ENCODE data around the gene AMN.
"Not testable (repeated sequence)": the region's sequence is repeated elsewhere in the genome, so short reads cannot be mapped to it uniquely, and the experiment has no call there.

Gene AMN

DNA sequence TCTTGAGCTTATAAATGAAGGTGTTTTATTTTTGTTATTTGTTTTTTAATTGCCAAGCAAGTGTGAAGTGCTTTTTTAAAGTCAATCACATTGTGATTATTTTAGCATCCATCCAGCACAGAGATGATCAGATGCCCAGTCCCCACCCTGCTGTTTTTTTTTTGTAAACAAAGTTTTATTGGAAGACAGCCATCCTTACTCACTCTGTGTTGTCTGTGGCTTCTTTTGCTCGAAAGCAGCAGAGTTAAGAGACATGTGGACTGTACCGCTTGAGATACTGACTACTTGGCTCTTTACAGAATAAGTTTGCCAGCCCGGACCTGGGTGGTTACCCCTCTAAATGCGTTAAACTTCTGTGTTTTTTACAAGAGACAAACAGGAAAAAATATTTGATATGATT lies 30.9 kb upstream of the AMN start:
- TF ChIP-seq, protein P1, sequence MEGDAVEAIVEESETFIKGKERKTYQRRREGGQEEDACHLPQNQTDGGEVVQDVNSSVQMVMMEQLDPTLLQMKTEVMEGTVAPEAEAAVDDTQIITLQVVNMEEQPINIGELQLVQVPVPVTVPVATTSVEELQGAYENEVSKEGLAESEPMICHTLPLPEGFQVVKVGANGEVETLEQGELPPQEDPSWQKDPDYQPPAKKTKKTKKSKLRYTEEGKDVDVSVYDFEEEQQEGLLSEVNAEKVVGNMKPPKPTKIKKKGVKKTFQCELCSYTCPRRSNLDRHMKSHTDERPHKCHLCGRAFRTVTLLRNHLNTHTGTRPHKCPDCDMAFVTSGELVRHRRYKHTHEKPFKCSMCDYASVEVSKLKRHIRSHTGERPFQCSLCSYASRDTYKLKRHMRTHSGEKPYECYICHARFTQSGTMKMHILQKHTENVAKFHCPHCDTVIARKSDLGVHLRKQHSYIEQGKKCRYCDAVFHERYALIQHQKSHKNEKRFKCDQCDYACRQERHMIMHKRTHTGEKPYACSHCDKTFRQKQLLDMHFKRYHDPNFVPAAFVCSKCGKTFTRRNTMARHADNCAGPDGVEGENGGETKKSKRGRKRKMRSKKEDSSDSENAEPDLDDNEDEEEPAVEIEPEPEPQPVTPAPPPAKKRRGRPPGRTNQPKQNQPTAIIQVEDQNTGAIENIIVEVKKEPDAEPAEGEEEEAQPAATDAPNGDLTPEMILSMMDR (IDR thresholded peaks at IDR 0.05; ENCODE audit: borderline replicate concordance, insufficient read depth, low read depth, low read length), result no peak
- no peak overlapping the region for H3K4me3 ChIP-seq (ENCODE audit: low read depth, low read length)

DNA sequence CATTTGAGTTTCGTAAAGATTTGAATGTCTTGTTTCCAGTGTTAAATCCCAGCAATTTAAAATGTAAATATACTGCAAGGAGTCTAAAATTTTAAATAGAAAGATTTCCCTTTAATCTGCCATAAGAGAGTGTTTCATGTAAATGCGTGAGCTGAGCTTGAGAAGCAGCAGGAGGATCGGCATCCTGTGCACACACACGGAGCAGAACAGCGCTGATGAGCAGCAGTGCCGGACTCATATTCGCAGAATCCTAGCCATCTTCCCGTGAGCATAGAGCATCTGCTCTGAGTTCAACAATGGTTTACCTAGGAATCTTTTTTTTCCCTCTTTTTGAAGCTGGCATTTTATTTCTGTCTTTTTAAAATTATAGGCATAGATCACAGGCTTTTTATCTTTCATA lies 29.8 kb upstream of the AMN start:
- no peak overlapping the region for H3K4me3 ChIP-seq (ENCODE audit: low read depth, low read length)
- TF ChIP-seq, protein P1 (IDR thresholded peaks at IDR 0.05; ENCODE audit: borderline replicate concordance, insufficient read depth, low read depth, low read length), result no peak

DNA sequence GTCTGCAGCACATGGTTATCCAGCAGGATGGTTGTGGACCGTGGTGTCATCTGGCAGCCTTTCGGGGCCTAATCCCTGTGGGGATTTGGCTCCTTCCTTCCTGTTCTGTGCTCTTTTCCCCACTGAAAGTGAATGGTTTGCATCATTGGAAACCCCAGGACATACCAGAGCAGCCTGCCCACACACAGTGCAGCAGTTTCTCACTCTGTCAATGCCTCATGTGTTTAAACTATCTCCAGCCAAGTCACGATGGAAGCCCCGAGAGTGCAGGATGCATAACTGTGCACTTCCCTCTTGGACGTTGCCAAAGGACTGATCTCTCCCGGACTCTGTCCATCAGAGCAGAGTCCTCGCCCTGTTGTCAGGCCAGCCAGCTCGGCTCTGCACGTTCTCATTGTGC lies 29.0 kb upstream of the AMN start:
- no peak overlapping the region for H3K4me3 ChIP-seq (ENCODE audit: low read depth, low read length)
- TF ChIP-seq, protein P1 (IDR thresholded peaks at IDR 0.05; ENCODE audit: borderline replicate concordance, insufficient read depth, low read depth, low read length), result no peak

DNA sequence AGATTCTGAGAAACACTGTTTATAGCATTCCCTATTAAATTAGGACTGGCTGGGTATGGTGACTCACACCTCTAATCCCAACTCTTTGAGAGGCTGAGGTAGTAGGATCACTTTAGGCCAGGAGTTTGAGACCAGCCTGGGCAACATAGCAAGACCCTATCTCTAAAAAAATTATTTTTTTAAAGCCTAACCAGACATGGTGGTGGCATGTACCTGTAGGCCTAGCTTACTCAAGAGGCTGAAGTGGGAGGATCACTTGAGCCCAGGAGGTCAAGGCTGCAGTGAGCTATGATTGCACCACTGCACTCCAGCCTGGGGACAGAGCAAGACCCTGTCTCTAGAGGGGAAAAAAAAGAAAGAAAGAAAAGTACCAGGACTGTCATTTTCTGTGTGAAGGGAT lies 25.7 kb upstream of the AMN start:
- not testable (repeated sequence) for H3K4me3 ChIP-seq (ENCODE audit: low read depth, low read length)

DNA sequence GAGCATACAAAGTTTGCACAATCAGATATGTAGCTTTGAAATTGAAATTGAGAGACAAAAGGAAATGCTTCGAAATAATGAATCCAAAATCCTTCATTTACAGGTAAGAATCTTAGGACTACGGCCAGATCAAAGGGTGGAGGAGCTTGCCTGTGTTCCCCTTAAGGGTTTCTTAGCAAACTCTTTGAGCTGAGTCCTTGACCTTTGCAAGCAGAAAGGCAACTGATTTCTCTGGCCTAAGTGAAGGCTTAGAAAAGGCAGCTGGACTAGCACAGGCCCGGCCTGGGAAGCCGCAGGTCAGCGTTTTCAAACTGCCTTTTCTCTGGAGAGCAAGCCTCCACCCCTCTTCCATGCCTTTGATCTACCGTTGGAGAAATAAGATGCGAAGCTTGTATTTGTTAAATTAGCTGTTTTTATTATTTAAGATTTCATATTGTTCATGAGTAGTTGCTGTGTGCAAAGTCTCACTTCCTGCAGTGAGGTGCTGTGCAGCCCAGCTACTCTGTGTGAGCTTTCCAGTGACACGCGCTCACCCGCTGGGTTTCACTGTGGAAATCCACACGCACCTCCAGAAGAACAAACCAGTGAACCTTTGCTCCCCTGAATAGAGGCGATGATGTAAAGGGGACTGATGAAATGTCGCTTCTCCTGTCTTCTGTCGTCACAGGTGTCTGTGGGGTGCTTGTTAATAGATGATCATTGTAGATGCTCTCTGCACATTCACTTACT lies 25.0 kb upstream of the AMN start:
- no peak overlapping the region for H3K4me3 ChIP-seq (ENCODE audit: low read depth, low read length)

DNA sequence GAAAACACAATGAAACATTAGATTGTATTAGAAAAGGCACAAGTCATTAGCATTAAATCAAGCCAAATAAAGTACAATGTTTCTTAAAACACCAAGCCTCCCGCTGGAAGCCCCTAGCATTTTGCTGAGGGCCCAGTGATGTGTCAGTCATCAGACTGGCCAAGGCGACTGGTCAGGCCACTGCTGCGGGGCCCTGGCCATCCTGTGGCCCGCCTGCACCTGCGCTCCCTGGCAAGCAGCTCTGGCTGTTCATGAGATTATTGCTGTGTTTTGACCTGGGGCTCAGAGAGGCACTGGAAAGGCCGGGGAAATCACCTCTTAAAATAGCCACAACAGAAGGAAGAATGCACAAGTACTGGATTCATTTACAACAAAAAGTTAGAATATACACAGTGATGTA lies 24.2 kb upstream of the AMN start:
- TF ChIP-seq, protein P1 (IDR thresholded peaks at IDR 0.05; ENCODE audit: borderline replicate concordance, insufficient read depth, low read depth, low read length), result no peak
- no peak overlapping the region for H3K4me3 ChIP-seq (ENCODE audit: low read depth, low read length)

More for the DNA sequence above, 25.0 kb upstream of the AMN start:
- TF ChIP-seq, protein P1 (IDR thresholded peaks at IDR 0.05; ENCODE audit: borderline replicate concordance, insufficient read depth, low read depth, low read length), result no peak

DNA sequence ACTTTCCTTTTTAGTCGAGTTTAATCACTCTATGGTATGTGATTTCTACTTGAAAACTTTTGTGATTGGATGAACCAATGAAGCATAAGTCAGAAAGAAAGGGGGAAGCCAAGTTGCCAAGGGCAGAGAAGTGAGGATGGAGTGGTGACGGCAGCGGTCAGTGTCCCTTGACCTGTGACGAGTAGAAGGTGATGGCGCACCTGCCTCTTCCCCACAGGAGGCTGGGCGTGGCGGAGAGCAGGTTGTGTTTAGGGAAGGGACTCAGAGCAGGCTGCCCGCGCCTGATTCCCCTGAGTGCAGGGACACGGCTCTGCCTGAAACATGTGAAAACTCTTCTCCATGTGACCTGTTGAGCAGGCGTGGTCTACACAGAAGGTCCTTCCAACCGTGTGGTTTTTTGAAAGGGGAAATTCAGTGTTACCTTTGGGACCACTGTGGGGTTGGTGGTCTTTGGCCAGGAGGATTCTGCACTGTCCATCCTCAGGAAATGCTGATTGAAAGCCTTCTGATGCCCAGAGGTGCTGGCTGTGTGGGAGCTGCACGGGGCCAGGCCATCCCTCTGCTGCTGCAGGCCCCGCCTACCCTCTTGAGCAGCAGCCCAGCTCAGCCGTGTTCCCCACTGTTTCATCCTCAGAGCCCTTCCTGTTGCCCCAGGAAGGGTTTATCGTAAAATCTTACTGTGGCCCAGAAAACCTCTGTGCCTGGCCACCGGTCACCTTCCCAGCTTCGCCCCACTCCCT lies 23.5 kb upstream of the AMN start:
- H3K4me3 ChIP-seq (ENCODE audit: low read depth, low read length), result no peak overlapping the region
- TF ChIP-seq, protein P1 (IDR thresholded peaks at IDR 0.05; ENCODE audit: borderline replicate concordance, insufficient read depth, low read depth, low read length), result no peak

Data from GM12875 (cell line).